ENCODE measurements around the gene FAM110C. TPM values are rescaled to one million over a fixed set of nuclear protein-coding genes. Genes with fewer than 3 reads are reported as not detected.
"Not testable (repeated sequence)": the region's sequence is repeated elsewhere in the genome, so short reads cannot be mapped to it uniquely, and the experiment has no call there.

Gene FAM110C
- total RNA-seq: 5.3 and 5.7 TPM in 2 replicates

DNA sequence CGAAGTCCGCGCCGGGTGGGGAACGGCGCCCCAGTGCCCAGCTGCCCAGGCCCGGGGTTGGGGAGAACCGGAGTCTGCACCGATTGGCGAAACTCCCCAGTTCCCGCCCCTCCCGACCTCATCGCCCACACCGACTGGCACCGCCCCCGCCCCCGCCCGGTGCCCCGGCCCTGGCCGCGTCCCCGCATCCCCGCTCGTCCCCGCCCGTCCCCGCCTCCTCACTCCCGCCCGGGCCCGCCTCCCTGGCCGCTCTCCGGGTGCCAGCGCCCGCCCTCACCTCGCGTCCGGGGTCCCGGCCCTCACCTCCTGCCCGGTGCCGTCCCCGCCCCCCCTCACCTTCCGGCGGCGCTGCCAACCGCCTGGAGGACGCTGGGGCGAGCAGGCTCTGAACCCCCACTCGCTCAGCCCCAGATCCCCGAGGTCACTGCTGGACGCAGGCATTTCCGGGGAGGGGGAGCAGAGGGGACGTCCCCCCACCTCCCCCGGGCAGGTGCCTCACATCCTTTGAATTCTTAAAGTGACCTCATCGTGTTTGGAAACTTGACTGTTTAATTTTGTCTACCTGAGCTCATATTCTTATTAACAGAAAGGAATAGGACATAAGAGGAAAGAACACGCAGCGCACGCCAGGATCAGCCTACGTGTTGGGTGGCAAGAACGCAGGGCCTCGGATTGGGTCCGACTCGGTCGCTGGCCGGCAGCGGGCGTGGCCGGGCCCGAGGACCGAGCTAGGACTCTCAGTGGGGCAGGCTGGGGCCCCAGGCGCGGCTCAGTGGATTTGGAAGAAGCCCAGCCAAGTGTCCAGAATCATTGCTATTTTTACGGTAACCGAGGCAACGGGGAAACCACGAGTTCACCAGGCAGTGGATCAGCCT is at the start of gene FAM110C:
Gene FAM110C (minus strand): TSS at position 35 of the 875 bp plus-strand sequence. CDS start 120 bp downstream, outside the sequence.
- Mint-ChIP-seq H3K9me3 (no peaks in the 10 kb centered on the region), H3K36me3 (ENCODE audit: low read depth) (peaks cover 20% of the 10 kb centered on the region), H3K4me1 (ENCODE audit: low read depth) (peaks cover 36% of the 10 kb centered on the region), H3K27me3 (ENCODE audit: low read depth) (peaks cover 54% of the 10 kb centered on the region), H3K27ac (peak within 1 kb of the TSS; percentile 73), H3K4me3 (ENCODE audit: low read depth) (peak within 1 kb of the TSS; percentile 82)
- intact Hi-C loops (cut with micrococcal nuclease): no loop called here
- peak; percentile 47 for DNase-seq (ENCODE audit: low spot score)

DNA sequence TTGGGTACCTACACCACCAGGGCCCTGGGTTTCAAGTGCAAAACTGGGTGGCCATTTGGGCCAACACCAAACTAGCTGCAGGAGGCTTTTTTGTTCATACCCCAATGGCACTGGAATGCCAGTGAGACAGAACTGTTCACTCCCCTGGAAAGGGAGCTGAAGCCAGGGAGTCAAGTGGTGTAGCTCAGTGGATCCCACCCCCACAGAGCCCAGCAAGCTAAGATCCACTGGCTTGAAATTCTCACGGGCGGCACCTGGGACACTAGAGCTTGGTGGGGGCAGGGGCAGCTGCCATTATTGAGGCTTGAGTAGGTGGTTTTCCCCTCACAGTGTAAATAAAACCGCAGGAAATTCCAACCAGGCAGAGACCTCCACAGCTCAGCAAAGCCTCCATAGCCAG is 46.0 kb upstream of the FAM110C start:
- peaks cover 6% of the 10 kb centered on the region for H3K27me3 Mint-ChIP-seq (ENCODE audit: low read depth)
- H3K27ac Mint-ChIP-seq: no peak overlapping the region
- H3K9me3 Mint-ChIP-seq: peaks cover 15% of the 10 kb centered on the region
- intact Hi-C loops (cut with micrococcal nuclease): no loop called here
- no peaks in the 10 kb centered on the region for H3K4me1 Mint-ChIP-seq (ENCODE audit: low read depth)
- DNase-seq (ENCODE audit: low spot score): no peak
- no peaks in the 10 kb centered on the region for H3K36me3 Mint-ChIP-seq (ENCODE audit: low read depth)
- H3K4me3 Mint-ChIP-seq (ENCODE audit: low read depth): no peak overlapping the region

DNA sequence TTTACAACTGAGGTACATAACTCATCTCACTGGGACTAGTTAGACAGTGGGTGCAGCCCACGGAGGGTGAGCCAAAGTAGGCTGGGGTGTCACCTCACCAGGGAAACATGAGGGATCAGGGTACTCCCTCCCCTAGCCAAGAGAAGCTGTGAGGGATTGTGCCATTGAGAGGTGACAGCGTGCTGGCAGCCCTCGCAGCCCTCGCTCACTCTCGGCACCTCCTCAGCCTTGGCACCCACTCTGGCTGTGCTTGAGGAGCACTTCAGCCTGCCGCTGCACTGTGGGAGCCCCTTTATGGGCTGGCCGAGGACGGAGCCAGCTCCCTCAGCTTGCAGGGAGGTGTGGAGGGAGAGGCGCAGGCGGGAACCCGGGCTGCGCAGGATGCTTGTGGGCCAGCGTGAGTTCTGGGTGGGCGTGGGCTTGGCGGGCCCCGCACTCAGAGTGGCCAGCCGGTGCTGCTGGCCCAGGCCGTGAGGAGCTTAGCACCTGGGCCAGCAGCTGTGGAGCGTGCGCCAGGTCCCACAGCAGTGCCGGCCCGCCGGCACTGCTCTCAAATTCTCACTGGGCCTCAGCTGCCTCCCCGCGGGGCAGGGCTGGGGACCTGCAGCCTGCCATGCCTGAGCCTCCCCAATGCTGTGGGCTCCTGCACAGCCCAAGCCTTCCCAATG is 44.5 kb upstream of the FAM110C start:
- H3K27ac Mint-ChIP-seq: no peak overlapping the region
- H3K4me3 Mint-ChIP-seq (ENCODE audit: low read depth): no peak overlapping the region
- H3K36me3 Mint-ChIP-seq (ENCODE audit: low read depth): no peaks in the 10 kb centered on the region
- intact Hi-C loops (cut with micrococcal nuclease): no loop called here
- DNase-seq (ENCODE audit: low spot score): no peak
- H3K9me3 Mint-ChIP-seq: peaks cover 6% of the 10 kb centered on the region
- H3K27me3 Mint-ChIP-seq (ENCODE audit: low read depth): peaks cover 2% of the 10 kb centered on the region
- no peaks in the 10 kb centered on the region for H3K4me1 Mint-ChIP-seq (ENCODE audit: low read depth)

DNA sequence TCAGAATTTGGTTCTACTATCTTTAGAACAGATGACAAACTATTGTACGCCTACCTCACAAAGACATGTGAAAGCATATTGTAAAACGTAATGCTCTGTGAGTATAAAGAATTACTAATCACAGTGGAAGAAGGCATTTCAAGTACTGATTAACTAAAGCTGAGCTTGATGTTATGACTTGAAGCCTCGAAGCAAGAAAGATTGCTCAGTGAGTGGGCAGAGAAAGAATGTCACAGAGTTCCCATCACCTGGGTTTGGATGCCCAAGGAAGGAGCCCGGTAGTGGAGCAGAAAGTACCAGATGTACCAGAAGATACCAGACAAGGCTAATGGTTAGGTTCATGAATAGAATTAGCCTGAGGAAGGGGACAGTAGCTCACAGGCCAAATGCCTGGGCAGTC is 39.5 kb upstream of the FAM110C start:
- H3K9me3 Mint-ChIP-seq: no peaks in the 10 kb centered on the region
- H3K27ac Mint-ChIP-seq: no peak overlapping the region
- intact Hi-C loops (cut with micrococcal nuclease): no loop called here
- H3K4me3 Mint-ChIP-seq (ENCODE audit: low read depth): no peak overlapping the region
- no peaks in the 10 kb centered on the region for H3K36me3 Mint-ChIP-seq (ENCODE audit: low read depth)
- no peaks in the 10 kb centered on the region for H3K4me1 Mint-ChIP-seq (ENCODE audit: low read depth)
- no peak for DNase-seq (ENCODE audit: low spot score)
- peaks cover 23% of the 10 kb centered on the region for H3K27me3 Mint-ChIP-seq (ENCODE audit: low read depth)

GRCh38 chr2:84121-84520 is 37.8 kb upstream of the FAM110C start:
- no peaks in the 10 kb centered on the region for H3K4me1 Mint-ChIP-seq (ENCODE audit: low read depth)
- H3K27me3 Mint-ChIP-seq (ENCODE audit: low read depth): peaks cover 28% of the 10 kb centered on the region
- H3K36me3 Mint-ChIP-seq (ENCODE audit: low read depth): no peaks in the 10 kb centered on the region
- H3K4me3 Mint-ChIP-seq (ENCODE audit: low read depth): no peak overlapping the region
- no peak overlapping the region for H3K27ac Mint-ChIP-seq
- intact Hi-C loops (cut with micrococcal nuclease): no loop called here
- no peak for DNase-seq (ENCODE audit: low spot score)
- H3K9me3 Mint-ChIP-seq: no peaks in the 10 kb centered on the region

GRCh38 chr2:80971-81736 is 34.8 kb upstream of the FAM110C start:
- H3K4me3 Mint-ChIP-seq (ENCODE audit: low read depth): no peak overlapping the region
- H3K4me1 Mint-ChIP-seq (ENCODE audit: low read depth): no peaks in the 10 kb centered on the region
- H3K9me3 Mint-ChIP-seq: no peaks in the 10 kb centered on the region
- H3K27me3 Mint-ChIP-seq (ENCODE audit: low read depth): peaks cover 28% of the 10 kb centered on the region
- intact Hi-C loops (cut with micrococcal nuclease): no loop called here
- H3K36me3 Mint-ChIP-seq (ENCODE audit: low read depth): no peaks in the 10 kb centered on the region
- DNase-seq (ENCODE audit: low spot score): no peak
- H3K27ac Mint-ChIP-seq: no peak overlapping the region

- Mint-ChIP-seq H3K4me3 (ENCODE audit: low read depth) (no peak overlapping the region), H3K27ac (no peak overlapping the region), H3K36me3 (ENCODE audit: low read depth) (no peaks in the 10 kb centered on the region), H3K4me1 (ENCODE audit: low read depth) (no peaks in the 10 kb centered on the region), H3K9me3 (no peaks in the 10 kb centered on the region), H3K27me3 (ENCODE audit: low read depth) (peaks cover 31% of the 10 kb centered on the region)
- no peak for DNase-seq (ENCODE audit: low spot score)
- intact Hi-C loops (cut with micrococcal nuclease): no loop called here
Measured at GRCh38 chr2:80378-80777, 34.1 kb upstream of the FAM110C start.

GRCh38 chr2:71309-72035 is 25.2 kb upstream of the FAM110C start:
- intact Hi-C loops (cut with micrococcal nuclease): no loop called here
- H3K4me1 Mint-ChIP-seq (ENCODE audit: low read depth): no peaks in the 10 kb centered on the region
- H3K27ac Mint-ChIP-seq: no peak overlapping the region
- no peaks in the 10 kb centered on the region for H3K36me3 Mint-ChIP-seq (ENCODE audit: low read depth)
- no peaks in the 10 kb centered on the region for H3K9me3 Mint-ChIP-seq
- no peak overlapping the region for H3K4me3 Mint-ChIP-seq (ENCODE audit: low read depth)
- peaks cover 6% of the 10 kb centered on the region for H3K27me3 Mint-ChIP-seq (ENCODE audit: low read depth)
- no peak for DNase-seq (ENCODE audit: low spot score)

DNA sequence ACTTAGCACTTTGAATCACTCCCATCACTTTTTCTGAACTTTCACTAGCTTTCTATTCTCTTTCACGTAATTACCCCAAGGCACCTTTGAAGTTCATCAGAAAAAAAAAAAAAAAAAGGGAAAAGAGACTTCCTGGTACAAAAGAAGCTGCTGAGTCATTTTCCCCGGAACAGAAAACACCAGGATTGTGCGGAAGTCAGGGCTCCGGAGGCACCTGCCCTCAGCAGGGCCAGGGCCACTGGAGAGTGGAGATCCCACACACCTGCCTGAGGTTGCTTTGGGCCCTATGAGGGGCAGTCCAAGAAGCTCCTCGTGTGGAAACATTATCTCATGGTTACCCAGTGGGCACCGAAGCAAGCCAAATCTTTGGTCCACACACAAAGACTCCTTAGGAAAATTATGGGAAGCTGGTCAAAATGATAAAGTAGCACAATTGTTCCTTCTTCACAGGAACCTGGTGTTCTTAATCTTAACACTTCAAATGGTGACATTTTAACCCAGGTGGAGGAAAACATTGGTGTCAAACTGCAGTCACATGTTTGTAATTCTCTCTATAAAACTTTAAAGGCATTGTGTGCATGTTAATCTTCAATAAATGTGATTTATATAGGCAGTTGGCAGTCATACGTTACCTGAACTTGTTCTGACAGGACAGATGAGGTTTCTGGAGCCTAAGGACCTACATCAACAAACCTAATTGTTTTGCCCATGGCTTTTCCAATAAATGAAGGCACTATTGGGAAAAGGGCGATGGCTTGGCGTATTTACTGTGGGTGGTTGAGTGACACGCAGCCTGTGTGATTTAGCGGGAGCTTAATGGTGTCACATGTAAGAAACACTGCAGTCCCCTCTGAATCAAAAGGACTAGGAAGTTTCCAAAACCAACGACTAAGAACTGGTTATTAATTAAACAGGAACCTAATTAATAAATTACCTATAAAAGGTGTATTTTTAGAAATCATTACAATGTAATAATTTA is 23.4 kb upstream of the FAM110C start:
- DNase-seq (ENCODE audit: low spot score): no peak
- H3K36me3 Mint-ChIP-seq (ENCODE audit: low read depth): no peaks in the 10 kb centered on the region
- peaks cover 3% of the 10 kb centered on the region for H3K27me3 Mint-ChIP-seq (ENCODE audit: low read depth)
- no peaks in the 10 kb centered on the region for H3K9me3 Mint-ChIP-seq
- H3K4me3 Mint-ChIP-seq (ENCODE audit: low read depth): no peak overlapping the region
- H3K27ac Mint-ChIP-seq: no peak overlapping the region
- intact Hi-C loops (cut with micrococcal nuclease): no loop called here
- H3K4me1 Mint-ChIP-seq (ENCODE audit: low read depth): no peaks in the 10 kb centered on the region

GRCh38 chr2:68637-69036 is 22.3 kb upstream of the FAM110C start:
- H3K27ac Mint-ChIP-seq; H3K9me3 Mint-ChIP-seq; intact Hi-C loops (cut with micrococcal nuclease); DNase-seq (ENCODE audit: low spot score); H3K4me3 Mint-ChIP-seq (ENCODE audit: low read depth); H3K27me3 Mint-ChIP-seq (ENCODE audit: low read depth); H3K4me1 Mint-ChIP-seq (ENCODE audit: low read depth); H3K36me3 Mint-ChIP-seq (ENCODE audit: low read depth): not testable (repeated sequence)

DNA sequence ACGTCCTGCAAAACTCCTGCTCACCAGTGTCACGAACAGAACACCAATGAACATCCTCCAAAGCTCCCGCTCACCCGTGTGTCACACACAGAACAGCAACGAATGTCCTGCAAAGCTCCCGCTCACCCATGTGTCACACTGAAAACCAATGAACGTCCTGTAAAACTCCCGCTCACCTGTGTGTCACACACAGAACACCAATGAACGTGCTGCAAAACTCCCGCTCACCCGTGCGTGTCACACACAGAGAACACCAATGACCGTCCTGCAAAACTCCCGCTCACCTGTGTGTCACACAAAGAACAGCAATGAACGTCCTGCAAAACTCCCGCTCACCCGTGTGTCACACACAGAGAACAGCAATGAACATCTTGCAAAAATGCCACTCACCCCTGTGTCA is 20.5 kb upstream of the FAM110C start:
- no peak overlapping the region for H3K4me3 Mint-ChIP-seq (ENCODE audit: low read depth)
- H3K36me3 Mint-ChIP-seq (ENCODE audit: low read depth): no peaks in the 10 kb centered on the region
- intact Hi-C loops (cut with micrococcal nuclease): no loop called here
- no peaks in the 10 kb centered on the region for H3K4me1 Mint-ChIP-seq (ENCODE audit: low read depth)
- H3K27me3 Mint-ChIP-seq (ENCODE audit: low read depth): peaks cover 4% of the 10 kb centered on the region
- no peaks in the 10 kb centered on the region for H3K9me3 Mint-ChIP-seq
- no peak for DNase-seq (ENCODE audit: low spot score)
- H3K27ac Mint-ChIP-seq: no peak overlapping the region

All from activated T-helper 2 cell treated with anti-CD3 and anti-CD28 coated beads, Interferon-gamma antibody, Interleukin-2, Interleukin-4, amounts not matched to agents 10 μg/mL and 5 μg/mL and 100 μg/mL, durations not matched to agents 14 hours and 24 hours and 36 hours (primary cell).